ENCODE data around the gene CDK16. TPM values are rescaled to one million over a fixed set of nuclear protein-coding genes. Genes with fewer than 3 reads are reported as not detected.

Gene CDK16
- 16.8 TPM for polyA plus RNA-seq

DNA sequence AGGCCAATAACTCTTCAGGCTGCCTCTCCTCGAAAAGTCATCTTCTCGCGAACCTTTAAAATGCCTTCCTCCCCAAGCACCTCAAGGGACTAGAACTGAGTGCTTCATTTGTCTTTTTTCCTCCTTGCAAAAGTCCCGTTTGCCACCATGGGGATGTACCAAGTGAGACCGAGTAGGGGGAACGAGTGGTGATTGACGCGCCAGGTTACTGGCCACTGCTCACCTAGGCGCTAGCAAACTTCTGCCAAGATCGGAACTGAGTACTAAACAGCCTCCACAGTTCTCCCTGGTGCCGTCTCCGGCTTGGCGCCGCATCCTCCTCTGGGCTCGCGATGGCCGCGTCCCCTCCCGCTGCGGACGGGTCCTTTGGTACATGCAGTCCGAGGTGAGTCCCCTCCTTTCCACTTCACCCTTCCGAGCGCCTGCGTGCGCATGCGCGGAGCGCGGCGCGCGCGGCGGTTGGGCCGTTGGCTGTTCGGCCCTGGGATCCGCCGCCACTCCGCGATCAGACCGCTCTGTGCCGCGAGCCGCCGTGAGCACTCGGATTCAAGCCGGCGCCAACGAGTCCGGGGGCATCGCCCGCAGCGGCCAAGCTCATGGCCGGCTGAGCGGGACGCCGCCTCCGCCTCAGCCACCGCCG lies at the start of gene CDK16:
TSS of gene CDK16 (plus strand) at position 402 of the 640 bp plus-strand sequence. CDS start 4,877 bp downstream, outside the sequence.
- Mint-ChIP-seq H3K27me3 (no peaks in the 10 kb centered on the region), H3K27ac (peak within 1 kb of the TSS; percentile 96 to 99 (median 98)), H3K4me1 (peaks cover 22 to 30% (median 25%) of the 10 kb centered on the region in 3 donors), H3K36me3 (peaks cover 14% of the 10 kb centered on the region), H3K4me3 (peak within 1 kb of the TSS; percentile 89 to 98 (median 96)), H3K9me3 (no peaks in the 10 kb centered on the region)

DNA sequence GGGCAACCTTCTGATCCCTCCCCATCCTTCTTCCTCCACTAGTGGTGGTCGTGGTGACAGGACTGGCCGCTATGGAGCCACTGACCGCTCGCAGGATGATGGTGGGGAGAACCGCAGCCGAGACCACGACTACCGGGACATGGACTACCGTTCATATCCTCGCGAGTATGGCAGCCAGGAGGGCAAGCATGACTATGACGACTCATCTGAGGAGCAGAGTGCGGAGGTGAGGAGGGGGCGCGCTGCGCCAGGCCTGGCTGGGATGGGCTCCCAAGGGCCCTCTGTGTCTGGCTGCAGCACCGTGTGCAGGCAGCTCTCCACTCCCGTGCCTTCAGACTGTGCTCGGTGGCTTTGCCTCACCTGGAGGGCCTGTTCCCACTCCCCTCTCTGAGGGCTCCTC lies 49.2 kb upstream of the CDK16 start:
- Mint-ChIP-seq H3K27me3 (no peaks in the 10 kb centered on the region), H3K27ac (no peak overlapping the region), H3K4me3 (no peak overlapping the region), H3K4me1 (peaks cover 0 to 3% (median 0%) of the 10 kb centered on the region in 3 donors), H3K36me3 (peaks cover 5% of the 10 kb centered on the region), H3K9me3 (peaks cover 0 to 6% (median 0%) of the 10 kb centered on the region in 3 donors)

DNA sequence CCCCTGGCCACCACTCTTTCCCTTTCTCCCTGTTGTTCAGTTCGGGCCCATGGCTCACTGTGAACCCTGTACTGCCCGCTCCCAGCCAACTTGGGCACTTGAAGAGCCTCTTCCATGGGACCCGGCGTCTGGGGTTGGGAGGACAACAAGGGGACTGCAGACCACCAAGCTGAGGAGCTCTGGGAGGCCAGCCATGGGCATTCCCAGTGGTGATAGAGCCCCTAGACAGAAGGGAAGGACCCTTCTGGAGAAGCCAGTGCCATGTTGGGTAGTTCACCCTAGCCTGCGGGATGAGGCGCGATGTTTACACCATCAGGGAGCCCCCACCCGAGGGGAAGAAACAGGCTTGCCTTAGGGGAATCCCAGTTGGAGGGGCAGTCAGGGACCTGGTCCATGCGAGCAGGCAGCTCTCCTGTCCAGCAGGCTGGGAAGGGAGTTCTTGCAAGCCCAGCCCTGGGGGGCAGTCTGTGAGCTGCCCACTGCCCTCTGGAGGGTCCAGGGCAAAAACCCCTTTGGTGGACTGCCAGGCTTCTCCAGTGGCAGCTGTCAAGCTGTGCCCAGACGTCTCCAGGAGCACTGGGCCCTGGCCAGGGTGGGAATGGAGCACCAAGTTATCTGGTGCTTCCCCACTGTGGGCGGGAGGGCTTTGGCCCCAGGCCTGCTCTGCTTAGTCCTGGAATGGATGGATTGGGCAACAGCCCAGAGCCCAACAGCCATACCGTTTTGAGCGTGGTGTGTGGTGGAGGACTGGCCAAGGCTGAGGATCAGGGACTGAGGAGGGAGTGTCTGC lies 48.6 kb upstream of the CDK16 start:
- peaks cover 1% of the 10 kb centered on the region for H3K36me3 Mint-ChIP-seq
- H3K4me3 Mint-ChIP-seq = no peak overlapping the region
- peak overlapping the region in 1 of 3 donors; percentile 27 for H3K27ac Mint-ChIP-seq
- peaks cover 0 to 4% (median 0%) of the 10 kb centered on the region in 3 donors for H3K9me3 Mint-ChIP-seq
- H3K27me3 Mint-ChIP-seq = no peaks in the 10 kb centered on the region
- H3K4me1 Mint-ChIP-seq = peaks cover 0 to 1% (median 0%) of the 10 kb centered on the region in 3 donors

DNA sequence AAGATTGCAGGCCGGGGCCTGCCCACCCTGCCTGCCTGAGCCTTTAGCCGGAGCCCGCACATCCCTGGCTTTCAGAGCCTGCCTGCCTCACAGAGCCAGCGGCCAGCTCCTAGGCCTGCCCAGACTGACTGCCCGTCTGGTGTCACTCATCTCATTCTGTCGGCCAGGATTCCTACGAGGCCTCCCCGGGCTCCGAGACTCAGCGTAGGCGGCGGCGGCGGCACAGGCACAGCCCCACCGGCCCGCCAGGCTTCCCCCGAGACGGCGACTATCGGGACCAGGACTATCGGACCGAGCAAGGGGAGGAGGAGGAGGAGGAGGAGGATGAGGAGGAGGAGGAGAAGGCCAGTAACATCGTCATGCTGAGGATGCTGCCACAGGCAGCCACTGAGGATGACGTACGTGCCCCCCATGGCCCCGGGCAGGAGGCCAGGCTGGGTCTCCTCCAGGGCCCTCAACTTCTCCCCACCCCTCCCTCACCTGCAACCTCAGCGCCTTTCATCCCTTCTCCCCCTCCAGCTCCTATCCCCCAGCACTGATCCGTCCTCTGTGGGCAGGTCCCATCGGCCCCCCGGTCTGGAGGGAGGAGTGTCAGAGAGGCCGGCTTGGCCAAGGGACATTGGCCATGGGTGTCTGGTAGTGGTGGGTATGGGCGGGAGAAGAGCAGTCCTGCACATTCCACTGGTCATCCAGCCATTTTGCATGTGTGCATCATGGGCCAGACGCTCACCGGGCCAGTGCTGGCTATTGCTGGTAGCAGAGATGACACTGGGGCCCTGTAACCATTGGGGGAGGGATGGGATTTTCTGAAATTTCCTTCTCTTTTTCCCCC lies 47.4 kb upstream of the CDK16 start:
- Mint-ChIP-seq H3K9me3 (peaks cover 0 to 2% (median 0%) of the 10 kb centered on the region in 3 donors), H3K4me3 (no peak overlapping the region), H3K4me1 (peaks cover 0 to 1% (median 0%) of the 10 kb centered on the region in 3 donors), H3K27me3 (no peaks in the 10 kb centered on the region), H3K36me3 (no peaks in the 10 kb centered on the region), H3K27ac (peak overlapping the region in 1 of 3 donors; percentile 78)

DNA sequence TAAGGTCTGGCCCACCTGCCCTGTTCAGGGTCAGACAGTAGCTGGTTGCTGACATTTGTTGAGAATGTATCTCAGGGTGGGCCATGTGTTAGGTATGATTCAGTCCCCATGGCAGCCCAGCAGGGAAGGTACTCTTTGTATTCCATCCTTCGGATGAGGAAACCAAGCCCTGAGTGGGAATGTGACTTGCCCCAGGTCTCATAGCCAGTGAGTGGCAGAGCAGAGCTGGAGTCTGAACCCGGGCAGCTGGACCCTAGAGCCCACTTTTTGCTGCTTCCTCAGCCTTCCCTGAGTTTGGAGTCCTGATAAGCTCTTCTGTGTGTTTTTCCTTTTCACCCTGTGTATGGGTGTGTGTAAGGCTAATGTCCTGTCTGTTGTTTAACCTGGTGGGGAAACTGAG lies 46.5 kb upstream of the CDK16 start:
- H3K27ac Mint-ChIP-seq = no peak overlapping the region
- H3K27me3 Mint-ChIP-seq = peaks cover 1% of the 10 kb centered on the region
- H3K9me3 Mint-ChIP-seq = peaks cover 0 to 2% (median 0%) of the 10 kb centered on the region in 3 donors
- H3K4me3 Mint-ChIP-seq = no peak overlapping the region
- H3K36me3 Mint-ChIP-seq = no peaks in the 10 kb centered on the region
- peaks cover 0 to 1% (median 0%) of the 10 kb centered on the region in 3 donors for H3K4me1 Mint-ChIP-seq

DNA sequence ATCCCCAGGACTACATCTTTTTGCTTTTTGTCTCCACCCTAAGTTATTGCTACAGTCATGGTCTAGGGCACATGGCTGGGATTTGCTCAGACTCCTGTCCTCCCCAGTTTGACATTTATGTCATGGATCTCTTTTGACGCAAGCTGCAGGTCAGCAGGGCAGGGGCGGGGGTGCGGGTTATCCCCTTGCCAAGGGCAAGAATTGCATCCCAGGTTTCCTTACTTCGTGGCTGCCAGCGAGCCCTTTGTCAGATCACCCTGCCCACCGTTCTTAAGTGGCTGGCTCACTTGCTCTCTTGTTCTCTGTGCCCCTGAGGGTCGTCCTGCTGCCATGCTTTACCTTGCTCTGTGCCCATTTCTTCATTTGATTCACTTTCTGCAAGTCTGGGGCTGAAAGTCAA lies 45.9 kb upstream of the CDK16 start:
- Mint-ChIP-seq H3K36me3 (no peaks in the 10 kb centered on the region), H3K4me3 (no peak overlapping the region), H3K27ac (no peak overlapping the region), H3K4me1 (peaks cover 0 to 1% (median 0%) of the 10 kb centered on the region in 3 donors), H3K9me3 (peaks cover 0 to 2% (median 0%) of the 10 kb centered on the region in 3 donors), H3K27me3 (peaks cover 1% of the 10 kb centered on the region)

DNA sequence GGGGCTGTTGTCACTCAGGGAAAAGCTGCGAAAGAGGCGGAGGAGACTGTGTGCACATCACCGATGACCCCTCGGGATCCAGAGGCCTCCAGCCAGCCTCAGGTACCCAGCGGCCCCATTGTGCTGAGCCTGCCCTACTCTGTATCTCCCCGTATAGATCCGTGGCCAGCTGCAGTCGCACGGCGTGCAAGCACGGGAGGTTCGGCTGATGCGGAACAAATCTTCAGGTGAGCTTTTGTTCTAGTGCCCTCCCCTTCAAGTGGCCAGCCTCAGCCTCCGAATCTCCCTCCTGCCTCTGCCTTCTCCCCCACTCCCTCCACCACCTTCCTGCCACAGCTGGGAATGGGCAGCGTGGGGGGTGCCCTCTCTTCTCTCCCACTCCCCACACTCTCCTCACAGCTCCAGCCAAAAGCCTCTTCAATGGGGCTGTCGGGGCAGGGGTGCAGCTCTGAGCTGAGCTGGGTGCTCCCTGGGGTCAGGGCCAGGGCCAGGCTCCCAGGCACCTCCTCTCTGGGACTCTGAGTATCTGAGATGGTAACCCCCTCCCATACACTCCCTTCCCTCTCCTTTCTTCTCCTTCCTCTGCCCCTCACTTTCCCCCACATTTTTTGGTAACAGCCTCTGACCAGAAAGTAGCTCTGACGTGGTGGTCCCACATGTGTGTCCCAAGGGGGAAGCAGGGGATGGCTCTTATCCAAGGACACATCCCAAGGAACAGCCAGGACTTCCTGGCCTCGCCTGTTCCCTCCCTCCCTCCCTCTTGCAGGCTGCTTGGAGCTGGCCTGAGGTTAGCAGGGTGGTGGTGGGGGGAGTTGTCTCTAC lies 45.3 kb upstream of the CDK16 start:
- H3K4me1 Mint-ChIP-seq = peaks cover 0 to 2% (median 0%) of the 10 kb centered on the region in 3 donors
- peaks cover 3% of the 10 kb centered on the region for H3K36me3 Mint-ChIP-seq
- peaks cover 4% of the 10 kb centered on the region for H3K27me3 Mint-ChIP-seq
- no peak overlapping the region for H3K27ac Mint-ChIP-seq
- no peaks in the 10 kb centered on the region for H3K9me3 Mint-ChIP-seq
- no peak overlapping the region for H3K4me3 Mint-ChIP-seq

DNA sequence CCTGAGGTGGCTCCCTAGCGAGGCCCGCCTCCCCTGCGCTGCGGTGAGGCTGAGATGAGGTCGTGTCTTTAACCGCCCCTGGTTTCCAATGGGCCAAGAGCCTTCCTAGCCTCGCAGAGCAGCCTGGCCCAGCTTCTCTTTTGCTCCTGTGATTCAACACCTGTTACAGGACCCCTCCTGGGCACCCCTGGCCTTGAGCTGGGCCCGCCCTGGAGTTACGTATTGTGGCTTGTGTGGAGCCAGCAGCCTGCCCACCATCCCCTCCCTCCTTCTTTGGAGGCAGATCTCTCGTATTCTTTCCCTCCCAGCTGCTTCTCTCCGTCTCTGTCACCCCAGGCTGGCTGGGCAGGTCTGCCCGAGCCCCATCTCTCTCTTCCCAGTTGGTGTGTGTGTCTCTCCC lies 44.1 kb upstream of the CDK16 start:
- Mint-ChIP-seq H3K27me3 (peaks cover 8% of the 10 kb centered on the region), H3K4me3 (no peak overlapping the region), H3K36me3 (peaks cover 4% of the 10 kb centered on the region), H3K27ac (no peak overlapping the region), H3K4me1 (peaks cover 0 to 2% (median 0%) of the 10 kb centered on the region in 3 donors), H3K9me3 (no peaks in the 10 kb centered on the region)

DNA sequence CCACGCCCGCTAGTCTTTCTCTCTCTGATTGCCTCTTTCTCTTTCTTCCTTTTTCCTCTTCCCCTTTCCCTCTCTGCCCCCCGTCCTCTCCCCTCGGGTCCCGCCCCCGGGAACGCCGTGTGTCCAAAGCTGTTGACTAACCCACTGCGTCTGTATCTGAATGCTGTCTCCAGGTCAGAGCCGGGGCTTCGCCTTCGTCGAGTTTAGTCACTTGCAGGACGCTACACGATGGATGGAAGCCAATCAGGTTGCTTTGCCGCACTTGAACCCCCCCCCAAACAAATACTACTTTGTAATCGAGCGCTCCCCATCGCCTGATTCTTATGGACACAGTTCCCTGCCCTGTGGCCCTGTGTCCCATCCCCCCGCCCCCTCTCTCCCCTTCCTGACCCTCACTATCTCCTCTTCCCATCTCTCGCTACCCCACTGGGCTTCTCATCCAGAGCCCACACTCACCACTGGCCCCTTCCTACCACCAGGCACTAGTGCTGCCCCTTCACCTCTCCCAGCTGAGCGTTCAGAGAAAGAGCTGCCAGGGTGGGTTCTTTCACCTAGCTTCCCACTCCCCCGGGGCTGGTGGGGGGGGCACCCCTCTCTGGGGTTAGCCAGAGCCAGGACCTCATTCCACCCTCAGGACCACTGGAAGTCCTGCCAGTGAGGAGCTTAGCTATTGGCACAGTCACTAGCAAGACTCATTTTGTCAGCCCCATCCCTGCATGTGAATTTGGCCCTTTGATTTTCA lies 43.5 kb upstream of the CDK16 start:
- Mint-ChIP-seq H3K4me3 (no peak overlapping the region), H3K9me3 (no peaks in the 10 kb centered on the region), H3K4me1 (peaks cover 0 to 2% (median 0%) of the 10 kb centered on the region in 3 donors), H3K27ac (peak overlapping the region in 1 of 3 donors; percentile 67), H3K27me3 (peaks cover 8% of the 10 kb centered on the region), H3K36me3 (peaks cover 4% of the 10 kb centered on the region)

DNA sequence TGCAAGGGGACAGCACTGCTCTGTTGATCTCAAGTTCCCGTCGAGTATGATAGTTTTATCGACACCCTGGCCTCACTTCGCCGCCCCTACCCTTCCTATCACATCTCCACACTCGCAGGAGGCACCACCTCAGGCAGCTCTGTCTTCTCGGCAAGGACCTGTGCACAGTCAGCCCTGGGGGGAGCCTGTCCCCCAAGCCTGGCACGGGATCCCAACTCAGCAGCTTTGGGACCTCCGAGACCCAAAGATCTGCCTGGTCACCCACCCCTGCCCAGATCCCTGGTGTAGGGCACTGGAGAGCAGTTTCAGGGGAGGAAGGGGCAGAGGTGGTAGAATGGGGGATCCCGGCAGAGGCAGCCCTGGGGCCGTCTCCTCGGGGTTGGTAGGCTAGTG lies 42.9 kb upstream of the CDK16 start:
- Mint-ChIP-seq H3K27ac (peak overlapping the region in 1 of 3 donors; percentile 67), H3K27me3 (peaks cover 8% of the 10 kb centered on the region), H3K4me3 (no peak overlapping the region)

DNA sequence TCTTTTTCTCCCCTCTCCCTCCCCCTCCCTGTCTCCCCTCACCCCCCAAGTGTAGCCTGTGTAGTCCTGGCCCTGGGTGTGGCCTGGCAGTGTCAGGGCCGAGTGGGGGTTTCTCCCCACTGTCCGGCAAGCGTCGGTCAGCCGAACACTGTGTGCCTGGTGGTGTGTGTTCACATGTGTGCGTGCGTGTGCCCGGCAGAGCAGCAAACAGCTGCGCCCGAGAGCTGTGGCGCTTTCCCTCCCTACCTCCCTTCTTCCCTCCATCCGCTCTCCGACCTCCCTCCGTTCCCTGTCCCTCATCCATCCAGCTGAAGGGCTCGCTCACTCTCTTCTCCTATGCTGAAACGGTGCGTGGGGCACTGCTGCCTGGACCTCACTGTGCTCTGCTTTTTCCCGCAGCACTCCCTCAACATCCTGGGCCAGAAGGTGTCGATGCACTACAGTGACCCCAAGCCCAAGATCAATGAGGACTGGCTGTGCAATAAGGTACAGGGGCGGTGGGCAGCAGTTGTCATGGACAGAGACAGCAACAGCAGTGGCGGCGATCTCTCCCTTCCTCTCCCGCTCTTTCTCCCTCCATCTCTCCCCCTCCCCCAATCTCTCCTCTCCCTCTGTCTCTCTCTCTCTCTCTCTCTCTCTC lies 42.3 kb upstream of the CDK16 start:
- H3K27ac Mint-ChIP-seq = no peak overlapping the region
- H3K4me1 Mint-ChIP-seq = peaks cover 0 to 2% (median 0%) of the 10 kb centered on the region in 3 donors
- H3K27me3 Mint-ChIP-seq = peaks cover 8% of the 10 kb centered on the region
- H3K4me3 Mint-ChIP-seq = no peak overlapping the region
- no peaks in the 10 kb centered on the region for H3K9me3 Mint-ChIP-seq
- peaks cover 4% of the 10 kb centered on the region for H3K36me3 Mint-ChIP-seq

More for the DNA sequence above, 42.9 kb upstream of the CDK16 start:
- no peaks in the 10 kb centered on the region for H3K9me3 Mint-ChIP-seq
- peaks cover 4% of the 10 kb centered on the region for H3K36me3 Mint-ChIP-seq
- H3K4me1 Mint-ChIP-seq = peaks cover 0 to 2% (median 0%) of the 10 kb centered on the region in 3 donors

DNA sequence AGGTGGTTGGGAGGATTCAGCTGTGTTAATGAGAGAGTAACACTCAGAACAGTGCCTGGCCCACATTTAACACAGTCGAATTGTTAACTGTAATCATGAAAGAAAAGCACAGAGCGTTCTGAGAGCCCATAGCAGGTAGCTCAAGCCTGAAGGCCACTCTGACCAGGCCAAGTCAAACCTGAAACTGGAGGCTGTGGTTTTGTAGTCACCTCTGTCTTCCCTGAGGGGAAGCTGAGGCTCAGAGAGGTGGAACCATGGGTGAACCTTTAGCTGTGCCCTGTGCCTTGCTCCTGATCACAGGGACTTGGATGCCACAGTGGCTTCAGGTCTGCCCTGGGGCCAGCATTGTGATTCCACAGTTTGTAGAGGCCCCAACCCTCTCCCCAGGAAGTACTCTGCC lies 41.4 kb upstream of the CDK16 start:
- peaks cover 8% of the 10 kb centered on the region for H3K27me3 Mint-ChIP-seq

DNA sequence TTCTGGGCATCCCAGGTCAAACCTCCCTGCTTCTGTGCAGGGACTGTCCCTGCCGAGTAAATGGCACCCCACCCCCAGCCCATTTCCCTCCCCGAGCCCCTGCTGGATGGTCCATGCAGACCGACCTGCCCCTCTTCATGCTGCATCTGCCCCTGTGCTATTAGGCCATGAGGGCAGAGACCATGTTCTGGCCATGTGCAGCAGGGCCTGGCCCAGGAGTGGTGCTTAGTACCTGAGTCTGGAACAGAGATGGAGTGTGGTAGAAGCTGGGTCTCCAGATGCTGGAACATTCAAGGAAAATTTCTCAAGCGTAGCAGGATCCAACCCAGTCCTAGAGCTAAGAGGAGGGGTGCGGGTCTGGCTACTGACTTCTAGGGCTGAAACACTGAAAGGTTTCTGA lies 40.1 kb upstream of the CDK16 start:
- Mint-ChIP-seq H3K4me3 (no peak overlapping the region), H3K4me1 (peaks cover 0 to 2% (median 0%) of the 10 kb centered on the region in 3 donors), H3K27me3 (peaks cover 8% of the 10 kb centered on the region), H3K36me3 (peaks cover 6% of the 10 kb centered on the region), H3K9me3 (no peaks in the 10 kb centered on the region), H3K27ac (peak overlapping the region in 1 of 3 donors; percentile 20)

More for the DNA sequence above, 41.4 kb upstream of the CDK16 start:
- Mint-ChIP-seq H3K36me3 (peaks cover 6% of the 10 kb centered on the region), H3K9me3 (no peaks in the 10 kb centered on the region), H3K4me3 (no peak overlapping the region), H3K4me1 (peaks cover 0 to 2% (median 0%) of the 10 kb centered on the region in 3 donors), H3K27ac (no peak overlapping the region)

Measured in IgD-negative memory B cell (primary cell).